ENCODE results near the gene IKZF2. TPM values are rescaled to one million over a fixed set of nuclear protein-coding genes. Genes with fewer than 3 reads are reported as not detected.
A peak's percentile ranks its signal among the peaks of the same experiment; 100 is the strongest.

Gene IKZF2
- total and polyA plus RNA-seq, 5 donors from 2014 or later, result 26.8 to 225 (median 35.3) TPM

GRCh38 chr2:213080969-213081617, 70.3 kb downstream of the IKZF2 start:
- no peaks in the 10 kb centered on the region for H3K9me3 ChIP-seq (ENCODE audit: control insufficient read depth in 2 of 2, low read length in 2 of 2)
- H3K36me3 ChIP-seq (ENCODE audit: control insufficient read depth, insufficient read depth, low read length), result peaks cover 50% of the 10 kb centered on the region
- peaks cover 34% of the 10 kb centered on the region for H3K36me3 Mint-ChIP-seq
- H3K4me1 ChIP-seq (ENCODE audit: control insufficient read depth, insufficient read depth, low read length, poor library complexity, severe bottlenecking), result peaks cover 48% of the 10 kb centered on the region
- peaks cover 53 to 78% (median 65%) of the 10 kb centered on the region in 4 donors for H3K4me1 Mint-ChIP-seq
- DNase-seq (no peak), ATAC-seq (ENCODE audit: low read depth in 2 of 2) (no peak)
- H3K27ac Mint-ChIP-seq, result peak overlapping the region in 2 of 3 donors; percentile 3 to 69
- no peaks in the 10 kb centered on the region for H3K27me3 ChIP-seq (ENCODE audit: control insufficient read depth, insufficient read depth, low read length)
- H3K4me3 Mint-ChIP-seq, result peak overlapping the region; percentile 12 to 70 (median 26)
- peak overlapping the region; percentile 55 for H3K4me3 ChIP-seq (ENCODE audit: low read depth, low read length)
- H3K27ac ChIP-seq (ENCODE audit: insufficient read depth, low read length, poor library complexity, severe bottlenecking), result peak overlapping the region; percentile 58
- H3K27me3 Mint-ChIP-seq, result no peaks in the 10 kb centered on the region
- no peaks in the 10 kb centered on the region for H3K9me3 Mint-ChIP-seq

- Mint-ChIP-seq H3K27me3 (no peaks in the 10 kb centered on the region), H3K36me3 (peaks cover 31% of the 10 kb centered on the region), H3K27ac (peak overlapping the region; percentile 10 to 91 (median 74)), H3K4me1 (peaks cover 49 to 79% (median 58%) of the 10 kb centered on the region in 4 donors), H3K4me3 (peak overlapping the region in 3 of 4 donors; percentile 19 to 81 (median 75)), H3K9me3 (no peaks in the 10 kb centered on the region)
- Histone ChIP-seq H3K4me1 (ENCODE audit: control insufficient read depth, insufficient read depth, low read length, poor library complexity, severe bottlenecking) (peaks cover 41% of the 10 kb centered on the region), H3K4me3 (ENCODE audit: low read depth, low read length) (peak overlapping the region; percentile 28), H3K9me3 (ENCODE audit: control insufficient read depth in 2 of 2, low read length in 2 of 2) (no peaks in the 10 kb centered on the region), H3K27ac (ENCODE audit: insufficient read depth, low read length, poor library complexity, severe bottlenecking) (peak overlapping the region; percentile 58), H3K36me3 (ENCODE audit: control insufficient read depth, insufficient read depth, low read length) (peaks cover 46% of the 10 kb centered on the region), H3K27me3 (ENCODE audit: control insufficient read depth, insufficient read depth, low read length) (no peaks in the 10 kb centered on the region)
- DNase-seq (no peak), ATAC-seq (ENCODE audit: low read depth in 2 of 2) (no peak)
Measured at GRCh38 chr2:213079756-213080155, 71.7 kb downstream of the IKZF2 start.

GRCh38 chr2:213078686-213079085, 72.7 kb downstream of the IKZF2 start:
- peaks cover 24% of the 10 kb centered on the region for H3K36me3 Mint-ChIP-seq
- peak overlapping the region; percentile 58 for H3K27ac ChIP-seq (ENCODE audit: insufficient read depth, low read length, poor library complexity, severe bottlenecking)
- no peak overlapping the region for H3K4me3 ChIP-seq (ENCODE audit: low read depth, low read length)
- DNase-seq, result no peak
- peak overlapping the region in 3 of 4 donors; percentile 50 to 78 (median 55) for H3K4me3 Mint-ChIP-seq
- peak in 1 of 2 donors; percentile 26 for ATAC-seq (ENCODE audit: low read depth in 2 of 2)
- H3K27me3 Mint-ChIP-seq, result no peaks in the 10 kb centered on the region
- peaks cover 40% of the 10 kb centered on the region for H3K4me1 ChIP-seq (ENCODE audit: control insufficient read depth, insufficient read depth, low read length, poor library complexity, severe bottlenecking)
- H3K9me3 Mint-ChIP-seq, result no peaks in the 10 kb centered on the region
- H3K9me3 ChIP-seq (ENCODE audit: control insufficient read depth in 2 of 2, low read length in 2 of 2), result no peaks in the 10 kb centered on the region
- peaks cover 44 to 77% (median 54%) of the 10 kb centered on the region in 4 donors for H3K4me1 Mint-ChIP-seq
- peak overlapping the region; percentile 74 to 89 (median 81) for H3K27ac Mint-ChIP-seq
- H3K36me3 ChIP-seq (ENCODE audit: control insufficient read depth, insufficient read depth, low read length), result peaks cover 42% of the 10 kb centered on the region
- no peaks in the 10 kb centered on the region for H3K27me3 ChIP-seq (ENCODE audit: control insufficient read depth, insufficient read depth, low read length)

- peaks cover 70 to 98% (median 84%) of the 10 kb centered on the region in 4 donors for H3K4me1 Mint-ChIP-seq
- peak overlapping the region; percentile 79 to 98 (median 87) for H3K27ac Mint-ChIP-seq
- no peaks in the 10 kb centered on the region for H3K27me3 Mint-ChIP-seq
Measured at GRCh38 chr2:213069531-213069930, 81.9 kb downstream of the IKZF2 start.

GRCh38 chr2:213068676-213069359, 82.6 kb downstream of the IKZF2 start:
- Mint-ChIP-seq H3K9me3 (no peaks in the 10 kb centered on the region), H3K36me3 (no peaks in the 10 kb centered on the region), H3K4me1 (peaks cover 72 to 99% (median 85%) of the 10 kb centered on the region in 4 donors), H3K27ac (peak overlapping the region; percentile 79 to 98 (median 87)), H3K27me3 (no peaks in the 10 kb centered on the region), H3K4me3 (peak overlapping the region; percentile 50 to 84 (median 70))
- no peak for ATAC-seq (ENCODE audit: low read depth in 2 of 2)
- peaks cover 94% of the 10 kb centered on the region for H3K4me1 ChIP-seq (ENCODE audit: control insufficient read depth, insufficient read depth, low read length, poor library complexity, severe bottlenecking)
- H3K27ac ChIP-seq (ENCODE audit: insufficient read depth, low read length, poor library complexity, severe bottlenecking), result peak overlapping the region; percentile 71
- H3K9me3 ChIP-seq (ENCODE audit: control insufficient read depth in 2 of 2, low read length in 2 of 2), result no peaks in the 10 kb centered on the region
- H3K27me3 ChIP-seq (ENCODE audit: control insufficient read depth, insufficient read depth, low read length), result no peaks in the 10 kb centered on the region
- no peak for DNase-seq
- no peaks in the 10 kb centered on the region for H3K36me3 ChIP-seq (ENCODE audit: control insufficient read depth, insufficient read depth, low read length)
- H3K4me3 ChIP-seq (ENCODE audit: low read depth, low read length), result peak overlapping the region; percentile 73

More at GRCh38 chr2:213069531-213069930, 81.9 kb downstream of the IKZF2 start:
- peak overlapping the region; percentile 71 for H3K27ac ChIP-seq (ENCODE audit: insufficient read depth, low read length, poor library complexity, severe bottlenecking)
- H3K36me3 Mint-ChIP-seq, result no peaks in the 10 kb centered on the region
- no peaks in the 10 kb centered on the region for H3K9me3 Mint-ChIP-seq
- ATAC-seq (ENCODE audit: low read depth in 2 of 2), result peak; percentile 21 to 32
- H3K27me3 ChIP-seq (ENCODE audit: control insufficient read depth, insufficient read depth, low read length), result no peaks in the 10 kb centered on the region
- no peak for DNase-seq
- H3K9me3 ChIP-seq (ENCODE audit: control insufficient read depth in 2 of 2, low read length in 2 of 2), result no peaks in the 10 kb centered on the region
- peak overlapping the region; percentile 73 for H3K4me3 ChIP-seq (ENCODE audit: low read depth, low read length)
- no peaks in the 10 kb centered on the region for H3K36me3 ChIP-seq (ENCODE audit: control insufficient read depth, insufficient read depth, low read length)
- peaks cover 94% of the 10 kb centered on the region for H3K4me1 ChIP-seq (ENCODE audit: control insufficient read depth, insufficient read depth, low read length, poor library complexity, severe bottlenecking)
- H3K4me3 Mint-ChIP-seq, result peak overlapping the region; percentile 50 to 84 (median 70)

GRCh38 chr2:213067888-213068287, 83.5 kb downstream of the IKZF2 start:
- H3K9me3 ChIP-seq (ENCODE audit: control insufficient read depth in 2 of 2, low read length in 2 of 2), result no peaks in the 10 kb centered on the region
- H3K4me1 Mint-ChIP-seq, result peaks cover 71 to 98% (median 84%) of the 10 kb centered on the region in 4 donors

GRCh38 chr2:213066443-213066743, 85.0 kb downstream of the IKZF2 start:
- Mint-ChIP-seq H3K4me3 (peak overlapping the region; percentile 62 to 90 (median 87)), H3K27ac (peak overlapping the region; percentile 90 to 98 (median 92)), H3K4me1 (peaks cover 62 to 91% (median 75%) of the 10 kb centered on the region in 4 donors), H3K9me3 (no peaks in the 10 kb centered on the region), H3K36me3 (no peaks in the 10 kb centered on the region), H3K27me3 (no peaks in the 10 kb centered on the region)
- peaks cover 92% of the 10 kb centered on the region for H3K4me1 ChIP-seq (ENCODE audit: control insufficient read depth, insufficient read depth, low read length, poor library complexity, severe bottlenecking)
- DNase-seq (no peak), ATAC-seq (ENCODE audit: low read depth in 2 of 2) (no peak)
- peak overlapping the region; percentile 73 for H3K4me3 ChIP-seq (ENCODE audit: low read depth, low read length)
- no peaks in the 10 kb centered on the region for H3K9me3 ChIP-seq (ENCODE audit: control insufficient read depth in 2 of 2, low read length in 2 of 2)
- peak overlapping the region; percentile 71 for H3K27ac ChIP-seq (ENCODE audit: insufficient read depth, low read length, poor library complexity, severe bottlenecking)
- no peaks in the 10 kb centered on the region for H3K36me3 ChIP-seq (ENCODE audit: control insufficient read depth, insufficient read depth, low read length)
- no peaks in the 10 kb centered on the region for H3K27me3 ChIP-seq (ENCODE audit: control insufficient read depth, insufficient read depth, low read length)

More at GRCh38 chr2:213067888-213068287, 83.5 kb downstream of the IKZF2 start:
- Histone ChIP-seq H3K4me3 (ENCODE audit: low read depth, low read length) (peak overlapping the region; percentile 73), H3K36me3 (ENCODE audit: control insufficient read depth, insufficient read depth, low read length) (no peaks in the 10 kb centered on the region), H3K4me1 (ENCODE audit: control insufficient read depth, insufficient read depth, low read length, poor library complexity, severe bottlenecking) (peaks cover 94% of the 10 kb centered on the region), H3K27ac (ENCODE audit: insufficient read depth, low read length, poor library complexity, severe bottlenecking) (peak overlapping the region; percentile 71), H3K27me3 (ENCODE audit: control insufficient read depth, insufficient read depth, low read length) (no peaks in the 10 kb centered on the region)
- no peaks in the 10 kb centered on the region for H3K9me3 Mint-ChIP-seq
- no peaks in the 10 kb centered on the region for H3K36me3 Mint-ChIP-seq
- no peak for ATAC-seq (ENCODE audit: low read depth in 2 of 2)
- peak overlapping the region in 2 of 3 donors; percentile 34 to 82 for H3K27ac Mint-ChIP-seq
- no peak for DNase-seq
- no peaks in the 10 kb centered on the region for H3K27me3 Mint-ChIP-seq
- H3K4me3 Mint-ChIP-seq, result peak overlapping the region in 3 of 4 donors; percentile 39 to 62 (median 60)

Data from CD4-positive, CD25-positive, alpha-beta regulatory T cell (primary cell).